ENCODE data around the gene ANKRD42. TPM values are rescaled to one million over a fixed set of nuclear protein-coding genes. Genes with fewer than 3 reads are reported as not detected.

ANKRD42 gene
- total and polyA plus RNA-seq, 2 of the 8 experiments (the other 6 are each of a cell fraction or from before 2014, with no cell fraction given) = 2.0 to 5.5 TPM

DNA sequence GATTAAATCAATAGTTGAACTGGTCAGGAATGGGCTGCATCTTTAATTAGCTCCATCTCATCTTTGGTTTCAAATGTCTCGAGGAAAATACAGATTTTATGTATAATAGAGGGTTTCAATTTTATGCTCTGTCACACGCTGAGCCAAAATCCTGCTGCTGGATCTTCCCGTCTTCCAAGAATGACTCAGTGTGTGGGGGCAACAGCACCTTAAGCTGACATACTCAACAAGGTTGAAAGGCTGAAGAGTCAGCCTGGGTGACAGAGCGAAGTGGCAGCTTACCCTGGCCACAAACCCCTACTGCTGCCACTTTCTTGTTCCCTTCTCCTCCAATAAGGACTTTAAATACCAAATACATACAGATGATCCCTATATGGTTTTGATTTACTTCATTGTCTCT is 45.6 kb upstream of the ANKRD42 start:
- Histone ChIP-seq H3K36me3 (ENCODE audit: control insufficient read depth in 2 of 4, insufficient read depth in 4 of 4, low read length in 3 of 4) (no peaks in the 10 kb centered on the region), H3K4me2 (ENCODE audit: insufficient read depth in 1 of 2, low read depth in 2 of 2, low read length in 2 of 2) (no peak overlapping the region), H2BK15ac (ENCODE audit: low read length) (no peak overlapping the region), H3K27me3 (replicated peaks in 1 of 4; ENCODE audit: control insufficient read depth in 3 of 4, extremely low read depth in 1 of 4, insufficient read depth in 3 of 4, low read length in 3 of 4) (no peaks in the 10 kb centered on the region), H3K18ac (ENCODE audit: extremely low read depth, low read length) (no peak overlapping the region), H2BK12ac (ENCODE audit: low read depth, low read length) (no peak overlapping the region), H4K20me1 (replicated peaks in 1 of 2; ENCODE audit: control insufficient read depth in 1 of 2, insufficient read depth in 2 of 2, low read length in 2 of 2) (no peaks in the 10 kb centered on the region), H4K5ac (ENCODE audit: insufficient read length, low read depth, low read length) (no peak overlapping the region), H3K79me1 (ENCODE audit: low read depth, low read length) (no peaks in the 10 kb centered on the region), H3K79me2 (ENCODE audit: control insufficient read depth in 1 of 2, insufficient read depth in 2 of 2, low read length in 2 of 2) (no peaks in the 10 kb centered on the region), H2AFZ (ENCODE audit: low read length) (no peak overlapping the region), H2BK20ac (ENCODE audit: low read length) (no peak overlapping the region), H3K14ac (ENCODE audit: insufficient read length) (no peak overlapping the region), H3K4me3 (ENCODE audit: extremely low read depth in 1 of 4, insufficient read depth in 2 of 4, low read depth in 3 of 4, low read length in 4 of 4) (no peak overlapping the region), H2BK120ac (replicated peaks; ENCODE audit: low read depth, low read length) (no peak overlapping the region), H2AK5ac (ENCODE audit: low read depth, low read length) (no peak overlapping the region), H4K8ac (ENCODE audit: extremely low read depth, insufficient read depth, low read length) (no peak overlapping the region), H3K9ac (replicated peaks in 1 of 4; ENCODE audit: extremely low read depth in 1 of 4, low read depth in 3 of 4, low read length in 3 of 4) (no peak overlapping the region), H3K4ac (replicated peaks; ENCODE audit: insufficient read length, low read depth, low read length) (no peak overlapping the region), H3K23me2 (ENCODE audit: low read depth, low read length) (no peaks in the 10 kb centered on the region), H2BK5ac (ENCODE audit: low read depth, low read length) (no peak overlapping the region), H3K23ac (ENCODE audit: insufficient read length) (no peak overlapping the region), H3K9me3 (ENCODE audit: insufficient read depth in 2 of 2, low read depth in 1 of 2, low read length in 1 of 2) (no peaks in the 10 kb centered on the region), H3K27ac (ENCODE audit: low read depth, low read length) (no peak overlapping the region), H3K56ac (replicated peaks; ENCODE audit: insufficient read length, low read depth, low read length) (no peak overlapping the region), H3K4me1 (replicated peaks in 1 of 4; ENCODE audit: control insufficient read depth in 3 of 4, insufficient read depth in 4 of 4, low read length in 3 of 4) (no peaks in the 10 kb centered on the region), H4K91ac (replicated peaks; ENCODE audit: insufficient read length, low read length) (no peak overlapping the region)
- DNase-seq (ENCODE audit: low read depth in 1 of 2, low spot score in 2 of 2) (no peak), FAIRE-seq (no peak)
- ChIA-PET POLR2A (ENCODE audit: partially characterized antibody) (interaction anchor here (1.8 kb wide), 1 partner anchor 8 kb away, joined by 8 read pairs; no protein-coding TSS in a partner anchor), CTCF (ENCODE audit: partially characterized antibody) (interaction anchor here (0.6 to 1.4 kb wide), 2 partner anchors 58 to 60 kb away, joined by 3 read pairs; no protein-coding TSS in a partner anchor)
- 87% methylated on average over 4 of the region's 4 CpGs; no CpG with 5 or more reads in 1 of the 2 experiments for WGBS, 2 experiments (ENCODE audit: extremely low coverage in 1 of 2, insufficient coverage in 1 of 2, insufficient read length in 1 of 2, insufficient replicate concordance in 2 of 2, low coverage in 1 of 2, low lambda C conversion rate in 2 of 2, missing lambda C conversion rate in 1 of 2)
- no peak for TF ChIP-seq SP1 (IDR thresholded peaks at IDR 0.05; ENCODE audit: low read depth, low read length)
- TF ChIP-seq ASH2L (IDR thresholded peaks at IDR 0.05; ENCODE audit: low read length) = no peak
- TF ChIP-seq SUZ12 (IDR thresholded peaks at IDR 0.05; ENCODE audit: low read length) = no peak
- no peak for TF ChIP-seq CBX5 (IDR thresholded peaks at IDR 0.05; ENCODE audit: low read depth, low read length)
- no peak for TF ChIP-seq CREB1 (IDR thresholded peaks at IDR 0.05)
- TF ChIP-seq SP4 (IDR thresholded peaks at IDR 0.05; ENCODE audit: low read length) = no peak
- TF ChIP-seq, protein P1, sequence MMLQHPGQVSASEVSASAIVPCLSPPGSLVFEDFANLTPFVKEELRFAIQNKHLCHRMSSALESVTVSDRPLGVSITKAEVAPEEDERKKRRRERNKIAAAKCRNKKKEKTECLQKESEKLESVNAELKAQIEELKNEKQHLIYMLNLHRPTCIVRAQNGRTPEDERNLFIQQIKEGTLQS (IDR thresholded peaks at IDR 0.05; ENCODE audit: insufficient read depth, low read depth, low read length) = no peak
- no peak for TF ChIP-seq TBP (IDR thresholded peaks at IDR 0.05; ENCODE audit: low read depth, low read length)
- TF ChIP-seq CHD1 (IDR thresholded peaks at IDR 0.05; ENCODE audit: low read depth, low read length) = no peak

Measured in H1 (cell line).